ENCODE measurements around the gene UBE2Q2. TPM values are rescaled to one million over a fixed set of nuclear protein-coding genes. Genes with fewer than 3 reads are reported as not detected.
"Not testable (repeated sequence)": the region's sequence is repeated elsewhere in the genome, so short reads cannot be mapped to it uniquely, and the experiment has no call there.

Gene UBE2Q2
- total and polyA plus RNA-seq, 4 donors, result 15.5 to 35.9 (median 21.1) TPM

GRCh38 chr15:75903331-75904239 is 60.3 kb downstream of the UBE2Q2 start, which contains the start of gene FBXO22:
FBXO22 (plus strand) TSS chr15:75903878; CDS start chr15:75903964, 86 bp downstream.
- H3K27me3 ChIP-seq (ENCODE audit: control insufficient read depth in 3 of 3, insufficient read depth in 3 of 3, low read length in 2 of 3), result no peaks in the 10 kb centered on the region
- TF ChIP-seq CTCF (IDR thresholded peaks at IDR 0.05; ENCODE audit: control extremely low read depth, extremely low read depth), result no peak
- H3K4me3 ChIP-seq, result peak within 1 kb of the TSS; percentile 86
- H3K9ac ChIP-seq (ENCODE audit: insufficient read depth in 1 of 2, low read length in 2 of 2), result peak within 1 kb of the TSS; percentile 51 to 83
- peak; percentile 92 to 95 (median 93) for DNase-seq
- H3K9me3 ChIP-seq (ENCODE audit: control insufficient read depth in 4 of 4, insufficient read depth in 3 of 4, low read length in 3 of 4), result peaks cover 0 to 3% (median 0%) of the 10 kb centered on the region in 4 donors
- peaks cover 2 to 16% (median 4%) of the 10 kb centered on the region in 4 donors for H3K36me3 ChIP-seq (ENCODE audit: control insufficient read depth in 4 of 4, insufficient read depth in 4 of 4, low read length in 4 of 4)
- peak within 1 kb of the TSS; percentile 63 to 82 for H3K27ac ChIP-seq (ENCODE audit: low read depth in 1 of 2, low read length in 1 of 2)
- WGBS, 2 donors, result 2 to 3% methylated on average over 59 to 63 of the region's 63 CpGs
- ATAC-seq (ENCODE audit: insufficient read depth, low FRiP score), result peak; percentile 97
- H3K4me1 ChIP-seq (ENCODE audit: control insufficient read depth in 5 of 5, insufficient read depth in 5 of 5, low read length in 5 of 5), result peaks cover 0 to 3% (median 0%) of the 10 kb centered on the region in 5 donors

- ATAC-seq (ENCODE audit: insufficient read depth, low FRiP score), result no peak
- WGBS, 2 donors, result 83 to 91% methylated on average over 5 of the region's 5 CpGs
- peaks cover 0 to 3% (median 0%) of the 10 kb centered on the region in 4 donors for H3K9me3 ChIP-seq (ENCODE audit: control insufficient read depth in 4 of 4, insufficient read depth in 3 of 4, low read length in 3 of 4)
- no peaks in the 10 kb centered on the region for H3K27me3 ChIP-seq (ENCODE audit: control insufficient read depth in 3 of 3, insufficient read depth in 3 of 3, low read length in 2 of 3)
- peaks cover 0 to 3% (median 0%) of the 10 kb centered on the region in 5 donors for H3K4me1 ChIP-seq (ENCODE audit: control insufficient read depth in 5 of 5, insufficient read depth in 5 of 5, low read length in 5 of 5)
- peaks cover 0 to 15% (median 6%) of the 10 kb centered on the region in 4 donors for H3K36me3 ChIP-seq (ENCODE audit: control insufficient read depth in 4 of 4, insufficient read depth in 4 of 4, low read length in 4 of 4)
- no peak overlapping the region for H3K4me3 ChIP-seq
- DNase-seq, result no peak
- no peak overlapping the region for H3K27ac ChIP-seq (ENCODE audit: low read depth in 1 of 2, low read length in 1 of 2)
- TF ChIP-seq CTCF (IDR thresholded peaks at IDR 0.05; ENCODE audit: control extremely low read depth, extremely low read depth), result no peak
- no peak overlapping the region for H3K9ac ChIP-seq (ENCODE audit: insufficient read depth in 1 of 2, low read length in 2 of 2)
Measured at GRCh38 chr15:75905231-75905630, 62.0 kb downstream of the UBE2Q2 start.

- H3K9ac ChIP-seq (ENCODE audit: insufficient read depth in 1 of 2, low read length in 2 of 2); ATAC-seq (ENCODE audit: insufficient read depth, low FRiP score); H3K4me3 ChIP-seq; H3K27me3 ChIP-seq (ENCODE audit: control insufficient read depth in 3 of 3, insufficient read depth in 3 of 3, low read length in 2 of 3); H3K27ac ChIP-seq (ENCODE audit: low read depth in 1 of 2, low read length in 1 of 2); H3K4me1 ChIP-seq (ENCODE audit: control insufficient read depth in 5 of 5, insufficient read depth in 5 of 5, low read length in 5 of 5); H3K9me3 ChIP-seq (ENCODE audit: control insufficient read depth in 4 of 4, insufficient read depth in 3 of 4, low read length in 3 of 4); DNase-seq: not testable (repeated sequence)
- WGBS, 2 donors, result 90% methylated on average over 3 of the region's 3 CpGs
- H3K36me3 ChIP-seq (ENCODE audit: control insufficient read depth in 4 of 4, insufficient read depth in 4 of 4, low read length in 4 of 4), result peaks cover 3 to 15% (median 9%) of the 10 kb centered on the region in 4 donors
Measured at GRCh38 chr15:75910355-75910754, 67.1 kb downstream of the UBE2Q2 start.

- H3K9me3 ChIP-seq (ENCODE audit: control insufficient read depth in 4 of 4, insufficient read depth in 3 of 4, low read length in 3 of 4), result no peaks in the 10 kb centered on the region
- 95 to 96% methylated on average over 1 of the region's 1 CpG for WGBS, 2 donors
- peaks cover 4 to 12% (median 7%) of the 10 kb centered on the region in 4 donors for H3K36me3 ChIP-seq (ENCODE audit: control insufficient read depth in 4 of 4, insufficient read depth in 4 of 4, low read length in 4 of 4)
- H3K27ac ChIP-seq (ENCODE audit: low read depth in 1 of 2, low read length in 1 of 2), result no peak overlapping the region
- H3K27me3 ChIP-seq (ENCODE audit: control insufficient read depth in 3 of 3, insufficient read depth in 3 of 3, low read length in 2 of 3), result no peaks in the 10 kb centered on the region
- no peak overlapping the region for H3K9ac ChIP-seq (ENCODE audit: insufficient read depth in 1 of 2, low read length in 2 of 2)
- no peak overlapping the region for H3K4me3 ChIP-seq
- ATAC-seq (ENCODE audit: insufficient read depth, low FRiP score), result no peak
- TF ChIP-seq CTCF (IDR thresholded peaks at IDR 0.05; ENCODE audit: control extremely low read depth, extremely low read depth), result no peak
- H3K4me1 ChIP-seq (ENCODE audit: control insufficient read depth in 5 of 5, insufficient read depth in 5 of 5, low read length in 5 of 5), result peaks cover 0 to 4% (median 0%) of the 10 kb centered on the region in 5 donors
- DNase-seq, result no peak
Measured at GRCh38 chr15:75916978-75917377, 73.7 kb downstream of the UBE2Q2 start.

Measured in lung (tissue), 12 donors.